GM12865 (cell line): ENCODE results near the gene YTHDC1.

Source experiments
- DNase-seq: peaks from one replicate; pipeline ENCODE4 v3.0.0; 2010; ENCODE audit warnings: low read depth
- H3K4me3 ChIP-seq: 2 replicates; pipeline ENCODE4 v1.5.1; 2011; ENCODE audit warnings: mild to moderate bottlenecking, low read depth, low read length, control low read depth
- CTCF ChIP-seq: IDR thresholded peaks from 2 replicates; pipeline ENCODE4 v1.5.1; 2011; ENCODE audit warnings: low read length, control low read depth, low read depth, inconsistent platforms; ENCODE audit not compliant: insufficient read depth; ENCODE audit errors: missing control alignments

Gene YTHDC1

GRCh38 chr4:68369142-68369805, 19.4 kb upstream of the YTHDC1 start:
- no peak overlapping the region for H3K4me3 ChIP-seq
- TF ChIP-seq CTCF, result no peak
- no peak for DNase-seq

- no peak overlapping the region for H3K4me3 ChIP-seq
Measured at GRCh38 chr4:68368691-68369131, 18.8 kb upstream of the YTHDC1 start.

GRCh38 chr4:68367835-68368234, 17.9 kb upstream of the YTHDC1 start:
- H3K4me3 ChIP-seq, result no peak overlapping the region
- DNase-seq, result no peak
- no peak for TF ChIP-seq CTCF

More at GRCh38 chr4:68368691-68369131, 18.8 kb upstream of the YTHDC1 start:
- DNase-seq, result no peak
- no peak for TF ChIP-seq CTCF

GRCh38 chr4:68366600-68366999, 16.7 kb upstream of the YTHDC1 start:
- no peak for TF ChIP-seq CTCF
- no peak overlapping the region for H3K4me3 ChIP-seq
- DNase-seq, result no peak

GRCh38 chr4:68365068-68365467, 15.2 kb upstream of the YTHDC1 start:
- no peak for TF ChIP-seq CTCF
- no peak for DNase-seq
- no peak overlapping the region for H3K4me3 ChIP-seq

GRCh38 chr4:68361146-68361589, 11.3 kb upstream of the YTHDC1 start:
- no peak for TF ChIP-seq CTCF
- H3K4me3 ChIP-seq, result no peak overlapping the region
- DNase-seq, result no peak
